Transverse colon (tissue), 4 donors: Measurements from ENCODE around the gene SLC30A1.

Experiments used
- CTCF ChIP-seq, 5 experiments: fragments of 200-600 bp in 3 of 5; fragments of 450-650 bp in 2 of 5; sonication (generic) in 3 of 5; IDR thresholded peaks; 1 replicate in 2 of 5; 2 replicates in 3 of 5; pipeline ENCODE4 v1.5.1; 2016 to 2017; ENCODE audit warnings: antibody characterized with exemption in 5 of 5, inconsistent platforms in 3 of 5, mild to moderate bottlenecking in 2 of 5, moderate library complexity in 1 of 5
- EP300 ChIP-seq: sonication (generic); formaldehyde crosslinking; IDR thresholded peaks from one replicate; pipeline ENCODE4 v1.6.1; 2017; ENCODE audit warnings: antibody characterized with exemption, low read depth
- POLR2A ChIP-seq: fragments of 450-650 bp; IDR thresholded peaks from one replicate; pipeline ENCODE4 v1.6.1; 2016; ENCODE audit warnings: antibody characterized with exemption, mild to moderate bottlenecking, moderate library complexity
- POLR2AphosphoS5 ChIP-seq, 3 donors: sonication (generic); formaldehyde crosslinking; IDR thresholded peaks; one replicate each; pipeline ENCODE4 v1.6.1; 2016; ENCODE audit warnings: antibody characterized with exemption in 3 of 3

GRCh38 chr1:211535346-211535745, 43.6 kb downstream of the SLC30A1 start:
- TF ChIP-seq CTCF (IDR thresholded peaks at IDR 0.05) = no peak
- no peak for TF ChIP-seq POLR2AphosphoS5 (IDR thresholded peaks at IDR 0.05)
- TF ChIP-seq EP300 = no peak
- TF ChIP-seq POLR2A = no peak
